Adrenal gland (tissue), 12 donors: ENCODE data around the gene FHL1. TPM values are rescaled to one million over a fixed set of nuclear protein-coding genes. Genes with fewer than 3 reads are reported as not detected.

Experiments
- DNase-seq, 7 donors: peaks; one replicate each; pipeline ENCODE4 v3.0.0-alpha.2; 2019 to 2020
- H3K27ac ChIP-seq, 5 donors: fragments of 200-600 bp; sonication (generic) in 4 of 5; 1 replicate in 3 of 5; 2 replicates in 2 of 5; pipeline versions ENCODE4 v1.5.1 to v1.8.0; 2016 to 2020; ENCODE audit warnings: mild to moderate bottlenecking in 1 of 5
- H3K27me3 ChIP-seq: fragments of 200-600 bp; 2 replicates; pipeline ENCODE4 v1.8.0; 2021
- H3K36me3 ChIP-seq, 2 donors: fragments of 200-600 bp; replicated peaks in 1 of 2; 1 replicate in 1 of 2; 2 replicates in 1 of 2; pipeline versions ENCODE4 v1.5.1 to v1.8.0; 2018 to 2022
- H3K4me1 ChIP-seq, 2 donors: fragments of 200-600 bp; replicated peaks in 1 of 2; 1 replicate in 1 of 2; 2 replicates in 1 of 2; pipeline versions ENCODE4 v1.5.1 to v1.8.0; 2018 to 2021
- H3K4me3 ChIP-seq, 4 donors: fragments of 200-600 bp; sonication (generic) in 3 of 4; one replicate each; pipeline ENCODE4 v1.5.1; 2016 to 2018
- H3K9me3 ChIP-seq, 3 donors: fragments of 200-600 bp; sonication (generic) in 1 of 3; replicated peaks in 1 of 3; 1 replicate in 2 of 3; 2 replicates in 1 of 3; pipeline versions ENCODE4 v1.5.1 to v1.8.0; 2016 to 2021
- POLR2A ChIP-seq, 2 donors: fragments of 450-650 bp; IDR thresholded peaks; one replicate each; pipeline ENCODE4 v1.6.1; 2017; ENCODE audit warnings: antibody characterized with exemption in 2 of 2, mild to moderate bottlenecking in 2 of 2, moderate library complexity in 1 of 2
- WGBS, 4 donors: extraction: QIAGEN DNeasy Blood & Tissue Kit in 2 of 4; methylation state at CpG; one replicate each; pipeline versions ENCODE4 v1.1.5 to v1.1.7; 2013 to 2017; 5-methylcytosine and 5-hydroxymethylcytosine counted together
- intact Hi-C, 2 donors: fragments of 100-400 bp; cut with DNase I; formaldehyde crosslinking; loops; one replicate each; pipeline versions ENCODE4 v1.14.1 to v1.15.0; 2022 to 2023
- polyA plus RNA-seq, 3 donors: library from polyadenylated mRNA; stranded (reverse); fragments of 200-250 nt in 2 of 3; fragments of 350-450 nt in 1 of 3; fragmentation: Illumina TruSeq in 1 of 3; extraction: RNeasy Lipid Tissue Mini Kit (QIAGEN cat#74804) in 1 of 3; gene quantifications; one replicate each; pipeline ENCODE4 v1.2.3, GENCODE V29; 2013 to 2014
- total RNA-seq, 9 donors: library from RNA; depleted of rRNA in 4 of 9; stranded (reverse); fragments of >200 nt in 4 of 9; fragments of 120-200 nt in 1 of 9; fragmentation: NEBNext Ultra II Directional in 1 of 9; extraction: Animal tissue kit (Norgen Biotek cat#: 25700) in 1 of 9; gene quantifications; one replicate each; pipeline versions ENCODE4 v1.1.0 to v1.2.4, GENCODE V29; 2013 to 2023
- TF ChIP-seq, protein P1 (sequence below), 6 experiments: fragments of 450-650 bp in 4 of 6; fragments of 200-600 bp in 2 of 6; sonication (generic) in 1 of 6; IDR thresholded peaks; 1 replicate in 5 of 6; 2 replicates in 1 of 6; pipeline versions ENCODE4 v1.5.1 to v1.8.0; 2016 to 2021; ENCODE audit warnings: antibody characterized with exemption in 6 of 6, mild to moderate bottlenecking in 2 of 6, moderate library complexity in 1 of 6
- donor health status: healthy with polysubstance abuse.
- donor health status: Bipolar disorder and iron deficiency.
- donor health status: DM: yes; HTN: yes; CAD: no.
- donor health status: DM: no; HTN: no; CAD: no.
- donor health status: DM: no; HTN: no; CAD: no.
- donor health status: DM: yes; HTN: yes; CAD: no.

FHL1 gene
- total and polyA plus RNA-seq, 12 donors: 23.2 to 78.0 (median 50.0) TPM

DNA sequence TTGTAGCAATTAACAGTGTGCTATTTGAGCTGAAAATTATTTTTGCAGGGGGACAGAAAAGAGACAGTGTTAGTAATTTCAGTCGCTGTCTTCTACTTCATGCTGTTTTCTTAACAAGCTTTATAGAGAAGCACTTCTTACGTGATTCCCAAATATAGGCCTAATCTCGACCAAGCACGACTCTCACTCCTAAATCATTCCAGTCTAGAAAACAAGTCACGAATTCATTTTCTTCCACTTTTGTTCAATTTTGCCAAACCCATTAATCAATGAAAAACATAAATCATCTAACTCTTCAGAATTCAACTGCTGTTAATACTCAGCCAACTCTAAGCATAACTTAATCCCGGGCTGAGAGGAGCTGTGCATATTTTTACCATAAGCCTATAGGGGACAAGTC lies 21.0 kb upstream of the FHL1 start:
- 66 to 78% (median 69%) methylated on average over 6 of the region's 6 CpGs for WGBS, 4 donors

DNA sequence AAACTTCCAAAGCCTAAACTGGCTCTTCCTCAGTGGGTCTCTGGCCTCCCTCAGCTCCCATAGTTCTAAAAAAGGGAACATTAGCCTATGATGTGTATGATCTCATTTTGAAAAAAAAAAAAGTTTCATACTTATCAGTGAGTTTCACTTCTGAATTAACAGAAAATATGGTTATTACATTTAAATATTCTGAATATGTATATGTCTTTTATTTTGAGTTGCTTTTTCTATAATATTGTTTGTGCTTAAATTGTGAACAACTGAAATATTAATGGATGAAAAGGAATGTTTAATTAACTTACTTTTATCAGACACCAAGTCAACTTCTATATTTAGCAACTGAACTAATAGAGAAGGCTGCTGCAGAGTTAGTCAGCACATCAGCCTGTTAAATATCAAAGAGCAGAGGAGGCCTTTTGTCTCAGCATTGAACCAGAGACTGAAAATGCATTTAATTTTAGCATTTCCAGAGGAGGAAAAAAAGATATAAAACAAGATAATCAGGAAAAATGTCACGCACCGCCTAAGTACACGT lies 20.4 kb upstream of the FHL1 start:
- TF ChIP-seq POLR2A (IDR thresholded peaks at IDR 0.05): no peak
- TF ChIP-seq, protein P1, sequence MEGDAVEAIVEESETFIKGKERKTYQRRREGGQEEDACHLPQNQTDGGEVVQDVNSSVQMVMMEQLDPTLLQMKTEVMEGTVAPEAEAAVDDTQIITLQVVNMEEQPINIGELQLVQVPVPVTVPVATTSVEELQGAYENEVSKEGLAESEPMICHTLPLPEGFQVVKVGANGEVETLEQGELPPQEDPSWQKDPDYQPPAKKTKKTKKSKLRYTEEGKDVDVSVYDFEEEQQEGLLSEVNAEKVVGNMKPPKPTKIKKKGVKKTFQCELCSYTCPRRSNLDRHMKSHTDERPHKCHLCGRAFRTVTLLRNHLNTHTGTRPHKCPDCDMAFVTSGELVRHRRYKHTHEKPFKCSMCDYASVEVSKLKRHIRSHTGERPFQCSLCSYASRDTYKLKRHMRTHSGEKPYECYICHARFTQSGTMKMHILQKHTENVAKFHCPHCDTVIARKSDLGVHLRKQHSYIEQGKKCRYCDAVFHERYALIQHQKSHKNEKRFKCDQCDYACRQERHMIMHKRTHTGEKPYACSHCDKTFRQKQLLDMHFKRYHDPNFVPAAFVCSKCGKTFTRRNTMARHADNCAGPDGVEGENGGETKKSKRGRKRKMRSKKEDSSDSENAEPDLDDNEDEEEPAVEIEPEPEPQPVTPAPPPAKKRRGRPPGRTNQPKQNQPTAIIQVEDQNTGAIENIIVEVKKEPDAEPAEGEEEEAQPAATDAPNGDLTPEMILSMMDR (IDR thresholded peaks at IDR 0.05): no peak
- Histone ChIP-seq H3K36me3 (no peaks in the 10 kb centered on the region), H3K9me3 (no peaks in the 10 kb centered on the region), H3K4me1 (no peaks in the 10 kb centered on the region), H3K27ac (no peak overlapping the region), H3K27me3 (no peaks in the 10 kb centered on the region), H3K4me3 (no peak overlapping the region)
- 55 to 68% (median 64%) methylated on average over 3 of the region's 3 CpGs for WGBS, 4 donors
- DNase-seq: no peak
- intact Hi-C loops: no loop called here

More for the DNA sequence above, 21.0 kb upstream of the FHL1 start:
- no peak for TF ChIP-seq POLR2A (IDR thresholded peaks at IDR 0.05)
- TF ChIP-seq, protein P1 (IDR thresholded peaks at IDR 0.05): no peak
- Histone ChIP-seq H3K27ac (no peak overlapping the region), H3K27me3 (no peaks in the 10 kb centered on the region), H3K9me3 (no peaks in the 10 kb centered on the region), H3K36me3 (no peaks in the 10 kb centered on the region), H3K4me3 (no peak overlapping the region), H3K4me1 (no peaks in the 10 kb centered on the region)
- intact Hi-C loops: no loop called here
- no peak for DNase-seq

DNA sequence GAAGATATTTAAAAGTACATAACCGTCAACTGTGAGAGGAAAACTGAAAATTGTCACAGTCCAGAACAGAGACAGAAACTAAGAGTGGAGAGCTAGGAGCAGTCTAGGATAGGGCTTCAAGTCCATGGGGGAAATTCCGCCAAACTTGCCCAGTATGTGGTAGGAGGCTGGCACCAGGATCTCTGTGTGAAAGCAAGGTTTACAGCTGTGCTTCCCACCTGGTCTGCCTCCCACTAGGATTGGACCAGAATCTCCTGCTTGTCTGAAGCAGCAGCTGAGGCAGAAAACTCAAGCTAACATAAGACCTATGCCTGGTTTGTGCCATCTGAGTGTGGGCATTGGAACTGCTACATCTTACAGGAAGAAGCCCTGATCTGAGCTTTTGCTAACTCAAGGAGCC lies 18.6 kb upstream of the FHL1 start:
- no peaks in the 10 kb centered on the region for H3K27me3 ChIP-seq
- TF ChIP-seq POLR2A (IDR thresholded peaks at IDR 0.05): no peak
- TF ChIP-seq, protein P1 (IDR thresholded peaks at IDR 0.05): no peak
- no peak overlapping the region for H3K4me3 ChIP-seq
- intact Hi-C loops: no loop called here
- no peaks in the 10 kb centered on the region for H3K36me3 ChIP-seq
- DNase-seq: no peak
- no peaks in the 10 kb centered on the region for H3K4me1 ChIP-seq
- no peaks in the 10 kb centered on the region for H3K9me3 ChIP-seq
- WGBS, 4 donors: 82 to 97% (median 88%) methylated on average over 2 of the region's 2 CpGs
- no peak overlapping the region for H3K27ac ChIP-seq

DNA sequence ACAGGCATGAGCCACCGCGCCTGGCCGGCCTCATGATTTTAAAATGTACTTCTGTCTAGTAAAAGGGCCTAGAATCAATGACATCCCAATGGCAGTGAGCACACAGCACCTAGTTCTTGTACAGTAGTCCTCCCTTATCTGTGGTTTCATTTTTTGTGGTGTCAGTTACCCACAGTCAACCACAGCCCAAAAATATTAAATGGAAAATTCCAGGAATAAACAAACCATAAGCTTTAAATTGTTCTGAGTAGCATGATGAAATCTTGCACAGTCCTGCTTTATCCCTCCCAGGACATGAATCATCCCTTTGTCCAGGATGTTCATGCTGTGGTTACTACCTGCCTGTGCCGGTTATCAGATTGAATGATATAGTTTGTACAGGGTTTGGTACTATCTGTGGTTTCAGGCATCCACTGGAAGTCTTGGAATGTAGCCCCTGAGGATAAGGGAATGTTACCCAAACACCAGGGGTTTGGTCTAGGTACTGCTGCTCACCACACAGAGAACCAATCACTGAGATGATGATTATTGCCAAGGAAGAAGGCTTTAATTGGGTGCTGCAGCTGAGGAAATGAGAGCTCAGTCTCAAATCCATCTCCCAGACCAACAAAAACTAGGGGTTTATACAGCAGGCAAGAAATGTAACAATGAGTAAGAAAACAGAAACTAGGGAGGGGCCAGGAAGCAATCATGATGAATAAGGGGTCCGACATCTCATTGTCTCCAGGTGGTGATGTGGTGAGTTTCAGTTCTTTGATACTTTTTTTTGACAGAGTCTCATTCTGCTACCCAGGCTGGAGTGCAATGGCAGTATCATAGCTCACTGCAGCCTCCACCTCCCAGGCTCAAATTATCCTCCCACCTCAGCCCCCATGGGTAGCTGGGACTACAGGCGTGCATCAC lies 16.2 kb upstream of the FHL1 start:
- no peak overlapping the region for H3K27ac ChIP-seq
- no peaks in the 10 kb centered on the region for H3K36me3 ChIP-seq
- 71 to 75% (median 73%) methylated on average over 6 of the region's 6 CpGs for WGBS, 4 donors
- intact Hi-C loops: no loop called here
- peaks cover 10% of the 10 kb centered on the region for H3K27me3 ChIP-seq
- H3K4me1 ChIP-seq: no peaks in the 10 kb centered on the region
- TF ChIP-seq, protein P1 (IDR thresholded peaks at IDR 0.05): no peak
- TF ChIP-seq POLR2A (IDR thresholded peaks at IDR 0.05): no peak
- no peak overlapping the region for H3K4me3 ChIP-seq
- H3K9me3 ChIP-seq: no peaks in the 10 kb centered on the region
- DNase-seq: no peak
